BLaER1 treated with 17β-estradiol and CSF1 and Interleukin-3, amounts not matched to agents 10 nM and 100 nM (cell line): ENCODE measurements around the gene TLNRD1.
"Not testable (repeated sequence)": the region's sequence is repeated elsewhere in the genome, so short reads cannot be mapped to it uniquely, and the experiment has no call there.

Experiments used
- H3K27ac ChIP-seq, 11 experiments: shearing (Covaris generic); formaldehyde crosslinking; 2 replicates each; pipeline ENCODE4 v1.8.1; 2022
- H3K27me3 ChIP-seq, 11 experiments: shearing (Covaris generic); formaldehyde crosslinking; 2 replicates each; pipeline ENCODE4 v1.8.1; 2022
- H3K36me3 ChIP-seq, 11 experiments: shearing (Covaris generic); formaldehyde crosslinking; 2 replicates each; pipeline ENCODE4 v1.8.1; 2022
- H3K4me1 ChIP-seq, 10 experiments: shearing (Covaris generic); formaldehyde crosslinking; 2 replicates each; pipeline ENCODE4 v1.8.1; 2022
- H3K4me2 ChIP-seq, 11 experiments: shearing (Covaris generic); formaldehyde crosslinking; 2 replicates each; pipeline ENCODE4 v1.8.1; 2022
- H3K4me3 ChIP-seq, 10 experiments: shearing (Covaris generic); formaldehyde crosslinking; 2 replicates each; pipeline ENCODE4 v1.8.1; 2022
- H3K9ac ChIP-seq, 11 experiments: shearing (Covaris generic); formaldehyde crosslinking; 2 replicates each; pipeline ENCODE4 v1.8.1; 2022
- H3K9me3 ChIP-seq, 11 experiments: shearing (Covaris generic); formaldehyde crosslinking; replicated peaks in 1 of 11; 2 replicates each; pipeline ENCODE4 v1.8.1; 2022
- H4K20me1 ChIP-seq, 11 experiments: shearing (Covaris generic); formaldehyde crosslinking; 2 replicates each; pipeline ENCODE4 v1.8.1; 2022
- Cebpa-rat ChIP-seq, 11 experiments: shearing (Covaris generic); IDR thresholded peaks; 2 replicates each; pipeline ENCODE4 v1.8.1; 2022

TLNRD1 gene

GRCh38 chr15:80958818-80959495 lies 41.8 kb upstream of the TLNRD1 start:
- no peak for TF ChIP-seq Cebpa-rat (IDR thresholded peaks at IDR 0.05)
- no peak overlapping the region for H3K27ac ChIP-seq
- no peak overlapping the region; a peak in 2 of 22 replicates for H3K4me2 ChIP-seq
- H3K27me3 ChIP-seq: no peaks in the 10 kb centered on the region
- H3K9me3 ChIP-seq: peaks cover 5 to 29% (median 10%) of the 10 kb centered on the region in 11 experiments; a peak in 12 of 22 replicates
- H3K36me3 ChIP-seq: peaks cover 25 to 52% (median 28%) of the 10 kb centered on the region in 11 experiments
- H3K4me1 ChIP-seq: peaks cover 17 to 50% (median 27%) of the 10 kb centered on the region in 10 experiments
- H3K4me3 ChIP-seq: no peak overlapping the region
- no peak overlapping the region for H3K9ac ChIP-seq
- peaks cover 0 to 8% (median 0%) of the 10 kb centered on the region in 11 experiments; a peak in 2 of 22 replicates for H4K20me1 ChIP-seq

GRCh38 chr15:80965454-80965853 lies 35.3 kb upstream of the TLNRD1 start:
- H3K4me3 ChIP-seq, H3K9ac ChIP-seq, H3K27me3 ChIP-seq, H3K27ac ChIP-seq, H3K4me1 ChIP-seq, H3K4me2 ChIP-seq: not testable (repeated sequence)
- H3K9me3 ChIP-seq: peaks cover 16 to 37% (median 27%) of the 10 kb centered on the region in 11 experiments
- H4K20me1 ChIP-seq: peaks cover 0 to 10% (median 3%) of the 10 kb centered on the region in 11 experiments; a peak in 9 of 22 replicates
- peaks cover 26 to 89% (median 44%) of the 10 kb centered on the region in 11 experiments for H3K36me3 ChIP-seq

DNA sequence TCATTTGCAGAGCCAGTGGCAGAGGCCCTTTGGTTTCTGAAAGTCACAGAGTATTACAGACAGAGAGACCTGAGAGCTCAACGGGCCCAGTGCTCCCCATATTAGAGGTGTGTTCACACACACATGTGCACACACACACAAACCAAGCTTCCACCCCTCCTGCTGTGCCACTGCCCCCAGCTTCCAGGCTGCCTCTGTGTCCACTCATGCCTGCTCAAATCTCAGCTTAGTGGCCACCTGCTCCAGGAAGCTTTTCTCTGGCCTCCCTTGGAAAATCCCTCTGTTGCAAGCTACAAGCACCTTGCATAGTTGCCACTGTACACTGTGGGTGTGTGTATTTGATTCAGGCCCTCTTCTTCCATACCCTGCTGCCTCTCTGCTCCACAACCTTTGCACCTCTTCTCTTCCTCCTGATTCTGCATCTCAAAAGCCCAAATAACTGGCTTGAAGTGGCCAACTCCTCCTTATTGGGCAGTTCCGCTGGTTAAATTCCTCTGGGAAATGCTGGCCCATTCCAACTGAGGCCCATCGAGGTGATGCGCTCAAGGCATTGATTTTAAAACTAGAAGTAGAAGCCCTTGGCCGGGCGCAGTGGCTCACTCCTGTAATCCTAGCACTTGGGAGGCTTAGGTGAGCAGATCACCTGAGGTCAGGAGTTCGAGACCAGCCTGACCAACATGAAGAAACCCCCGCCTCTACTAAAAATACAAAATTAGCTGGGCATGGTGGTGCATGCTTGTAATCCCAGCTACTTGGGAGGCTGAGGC lies 34.1 kb upstream of the TLNRD1 start:
- Histone ChIP-seq H3K9ac (no peak overlapping the region), H3K36me3 (peaks cover 20 to 82% (median 38%) of the 10 kb centered on the region in 11 experiments), H4K20me1 (peaks cover 5 to 21% (median 14%) of the 10 kb centered on the region in 11 experiments; a peak in 14 of 22 replicates), H3K27me3 (no peaks in the 10 kb centered on the region), H3K4me3 (no peak overlapping the region), H3K4me2 (no peak overlapping the region), H3K4me1 (no peaks in the 10 kb centered on the region), H3K27ac (no peak overlapping the region), H3K9me3 (peaks cover 16 to 32% (median 26%) of the 10 kb centered on the region in 11 experiments)
- TF ChIP-seq Cebpa-rat (IDR thresholded peaks at IDR 0.05): no peak

- Histone ChIP-seq H3K4me1 (no peaks in the 10 kb centered on the region), H3K27ac (no peak overlapping the region), H3K4me3 (no peak overlapping the region), H3K4me2 (no peak overlapping the region), H3K27me3 (no peaks in the 10 kb centered on the region), H3K36me3 (peaks cover 20 to 79% (median 41%) of the 10 kb centered on the region in 11 experiments), H3K9ac (no peak overlapping the region), H4K20me1 (peaks cover 5 to 29% (median 20%) of the 10 kb centered on the region in 11 experiments; a peak in 15 of 22 replicates), H3K9me3 (peaks cover 15 to 26% (median 18%) of the 10 kb centered on the region in 11 experiments)
- no peak for TF ChIP-seq Cebpa-rat (IDR thresholded peaks at IDR 0.05)
These were observed 33.3 kb upstream of the TLNRD1 start for GRCh38 chr15:80967451-80967850.

GRCh38 chr15:80967991-80968510 lies 32.7 kb upstream of the TLNRD1 start:
- Histone ChIP-seq H3K4me1 (no peaks in the 10 kb centered on the region), H3K27ac (no peak overlapping the region), H3K4me2 (no peak overlapping the region), H3K9me3 (peaks cover 15 to 24% (median 18%) of the 10 kb centered on the region in 11 experiments), H3K36me3 (peaks cover 22 to 85% (median 41%) of the 10 kb centered on the region in 11 experiments), H3K9ac (no peak overlapping the region), H3K4me3 (no peak overlapping the region), H4K20me1 (peaks cover 5 to 29% (median 21%) of the 10 kb centered on the region in 11 experiments; a peak in 15 of 22 replicates), H3K27me3 (no peaks in the 10 kb centered on the region)
- TF ChIP-seq Cebpa-rat (IDR thresholded peaks at IDR 0.05): no peak

DNA sequence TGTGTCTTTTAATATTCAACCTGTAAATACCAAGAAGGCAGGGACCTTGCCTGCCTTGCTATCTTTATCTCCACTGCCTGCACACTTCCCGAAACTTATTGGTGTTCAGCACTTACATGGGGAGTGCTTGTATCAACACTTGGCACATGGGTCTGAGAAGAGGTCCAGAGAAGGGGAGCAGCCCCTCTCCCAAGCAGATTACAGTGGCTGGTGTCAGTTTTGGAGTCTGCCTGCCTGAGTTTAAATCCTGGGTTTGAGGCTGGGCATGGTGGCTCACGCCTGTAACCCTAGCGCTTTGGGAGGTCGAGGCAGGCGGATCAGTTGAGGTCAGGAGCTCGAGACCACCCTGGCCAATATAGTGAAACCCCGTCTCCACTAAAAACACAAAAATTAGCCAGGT lies 31.4 kb upstream of the TLNRD1 start:
- Histone ChIP-seq H3K4me2 (no peak overlapping the region), H3K9me3 (peaks cover 14 to 18% (median 15%) of the 10 kb centered on the region in 11 experiments), H3K4me1 (no peaks in the 10 kb centered on the region), H3K4me3 (no peak overlapping the region), H3K27ac (no peak overlapping the region), H4K20me1 (peaks cover 5 to 42% (median 33%) of the 10 kb centered on the region in 11 experiments; a peak in 17 of 22 replicates), H3K27me3 (no peaks in the 10 kb centered on the region), H3K9ac (no peak overlapping the region), H3K36me3 (peaks cover 35 to 86% (median 47%) of the 10 kb centered on the region in 11 experiments)
- no peak for TF ChIP-seq Cebpa-rat (IDR thresholded peaks at IDR 0.05)

GRCh38 chr15:80970018-80970657 lies 30.6 kb upstream of the TLNRD1 start:
- H3K27me3 ChIP-seq: no peaks in the 10 kb centered on the region
- peaks cover 5 to 9% (median 7%) of the 10 kb centered on the region in 11 experiments; a peak in 16 of 22 replicates for H3K9me3 ChIP-seq
- H3K4me2 ChIP-seq: no peak overlapping the region
- H3K9ac ChIP-seq: no peak overlapping the region
- TF ChIP-seq Cebpa-rat (IDR thresholded peaks at IDR 0.05): no peak
- H3K27ac ChIP-seq: no peak overlapping the region
- H3K36me3 ChIP-seq: peaks cover 38 to 83% (median 51%) of the 10 kb centered on the region in 11 experiments
- H3K4me1 ChIP-seq: no peaks in the 10 kb centered on the region
- H4K20me1 ChIP-seq: peaks cover 9 to 47% (median 37%) of the 10 kb centered on the region in 11 experiments; a peak in 19 of 22 replicates
- H3K4me3 ChIP-seq: no peak overlapping the region

- no peak overlapping the region for H3K4me2 ChIP-seq
- no peak overlapping the region for H3K27ac ChIP-seq
- peaks cover 12 to 52% (median 42%) of the 10 kb centered on the region in 11 experiments; a peak in 19 of 22 replicates for H4K20me1 ChIP-seq
These were observed 30.1 kb upstream of the TLNRD1 start for GRCh38 chr15:80970658-80971057.

More at GRCh38 chr15:80970658-80971057, 30.1 kb upstream of the TLNRD1 start:
- no peak for TF ChIP-seq Cebpa-rat (IDR thresholded peaks at IDR 0.05)
- peaks cover under 1 to 4% (median 2%) of the 10 kb centered on the region in 11 experiments; a peak in 13 of 22 replicates for H3K9me3 ChIP-seq
- no peak overlapping the region for H3K9ac ChIP-seq
- H3K36me3 ChIP-seq: peaks cover 38 to 81% (median 54%) of the 10 kb centered on the region in 11 experiments
- H3K4me1 ChIP-seq: no peaks in the 10 kb centered on the region
- H3K4me3 ChIP-seq: no peak overlapping the region
- H3K27me3 ChIP-seq: no peaks in the 10 kb centered on the region
